ENCODE measurements around the gene BATF3.

- TF ChIP-seq, protein P1, sequence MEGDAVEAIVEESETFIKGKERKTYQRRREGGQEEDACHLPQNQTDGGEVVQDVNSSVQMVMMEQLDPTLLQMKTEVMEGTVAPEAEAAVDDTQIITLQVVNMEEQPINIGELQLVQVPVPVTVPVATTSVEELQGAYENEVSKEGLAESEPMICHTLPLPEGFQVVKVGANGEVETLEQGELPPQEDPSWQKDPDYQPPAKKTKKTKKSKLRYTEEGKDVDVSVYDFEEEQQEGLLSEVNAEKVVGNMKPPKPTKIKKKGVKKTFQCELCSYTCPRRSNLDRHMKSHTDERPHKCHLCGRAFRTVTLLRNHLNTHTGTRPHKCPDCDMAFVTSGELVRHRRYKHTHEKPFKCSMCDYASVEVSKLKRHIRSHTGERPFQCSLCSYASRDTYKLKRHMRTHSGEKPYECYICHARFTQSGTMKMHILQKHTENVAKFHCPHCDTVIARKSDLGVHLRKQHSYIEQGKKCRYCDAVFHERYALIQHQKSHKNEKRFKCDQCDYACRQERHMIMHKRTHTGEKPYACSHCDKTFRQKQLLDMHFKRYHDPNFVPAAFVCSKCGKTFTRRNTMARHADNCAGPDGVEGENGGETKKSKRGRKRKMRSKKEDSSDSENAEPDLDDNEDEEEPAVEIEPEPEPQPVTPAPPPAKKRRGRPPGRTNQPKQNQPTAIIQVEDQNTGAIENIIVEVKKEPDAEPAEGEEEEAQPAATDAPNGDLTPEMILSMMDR (IDR thresholded peaks at IDR 0.05), result no peak
- no peak for TF ChIP-seq POLR2A (IDR thresholded peaks at IDR 0.05)
These were observed 32.2 kb downstream of the BATF3 start for GRCh38 chr1:212667223-212668139.
